Activated CD4-positive, alpha-beta memory T cell treated with anti-CD3 and anti-CD28 coated beads, Interleukin-2, amount 10 ng/mL, durations not matched to agents 7 days and 5 days (primary cell): ENCODE measurements around the gene CNTNAP2. TPM values are rescaled to one million over a fixed set of nuclear protein-coding genes. Genes with fewer than 3 reads are reported as not detected.

Source experiments
- CTCF ChIA-PET: fragments of 350-600 bp; sonication (Branson Sonifier 250); formaldehyde crosslinking; loops from one replicate; lab custom pipeline; 2021; ENCODE audit warnings: antibody characterized with exemption, inconsistent platforms; lab: Charles Lee
- POLR2A ChIA-PET: fragments of 350-600 bp; sonication (Branson Sonifier 250); formaldehyde crosslinking; loops from one replicate; lab custom pipeline; 2021; ENCODE audit warnings: antibody characterized with exemption; lab: Charles Lee
- DNase-seq: peaks from one replicate; pipeline ENCODE4 v3.0.0-alpha.2; 2020
- H3K27ac Mint-ChIP-seq: one replicate; pipeline ENCODE4 v1.8.0; 2021; ENCODE audit warnings: mild to moderate bottlenecking, mixed read lengths
- H3K27me3 Mint-ChIP-seq: one replicate; pipeline ENCODE4 v1.8.0; 2021; ENCODE audit warnings: mixed read lengths
- H3K36me3 Mint-ChIP-seq: one replicate; pipeline ENCODE4 v1.8.0; 2021; ENCODE audit warnings: low read depth, mixed read lengths
- H3K4me1 Mint-ChIP-seq: one replicate; pipeline ENCODE4 v1.8.0; 2021; ENCODE audit warnings: mixed read lengths
- H3K4me3 Mint-ChIP-seq: one replicate; pipeline ENCODE4 v1.8.0; 2021; ENCODE audit warnings: mild to moderate bottlenecking, mixed read lengths
- H3K9me3 Mint-ChIP-seq: one replicate; pipeline ENCODE4 v1.8.0; 2021; ENCODE audit warnings: mixed read lengths
- total RNA-seq, 2 experiments: library from RNA; stranded (reverse); gene quantifications; one replicate each; pipeline ENCODE4 v1.2.3, GENCODE V29; 2021

CNTNAP2 gene
- total RNA-seq, 2 experiments from 2014 or later: not detected

DNA sequence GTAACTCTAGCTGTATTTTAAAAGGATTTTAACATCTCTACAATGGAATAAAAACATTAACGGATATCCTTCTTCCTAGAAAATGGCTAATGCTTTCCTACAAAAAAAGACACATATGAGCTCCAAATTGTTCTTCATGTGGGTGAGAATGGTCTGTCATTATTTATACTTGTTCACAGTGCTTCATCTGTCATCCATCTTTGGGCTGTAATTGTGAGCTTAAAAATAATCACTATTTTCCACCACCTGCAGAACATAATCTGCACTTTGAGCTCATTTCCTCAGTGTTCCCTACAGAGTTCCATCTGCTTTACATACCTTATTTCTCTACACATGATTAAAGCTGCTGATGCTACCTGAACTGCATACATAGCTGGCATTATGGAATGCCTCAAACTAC, 1494.8 kb downstream of the CNTNAP2 start:
- peaks cover 6% of the 10 kb centered on the region for H3K9me3 Mint-ChIP-seq
- ChIA-PET CTCF (no interaction called here), POLR2A (no interaction called here)
- DNase-seq: no peak
- no peaks in the 10 kb centered on the region for H3K36me3 Mint-ChIP-seq
- no peaks in the 10 kb centered on the region for H3K4me1 Mint-ChIP-seq
- no peak overlapping the region for H3K27ac Mint-ChIP-seq
- H3K27me3 Mint-ChIP-seq: no peaks in the 10 kb centered on the region
- H3K4me3 Mint-ChIP-seq: no peak overlapping the region

DNA sequence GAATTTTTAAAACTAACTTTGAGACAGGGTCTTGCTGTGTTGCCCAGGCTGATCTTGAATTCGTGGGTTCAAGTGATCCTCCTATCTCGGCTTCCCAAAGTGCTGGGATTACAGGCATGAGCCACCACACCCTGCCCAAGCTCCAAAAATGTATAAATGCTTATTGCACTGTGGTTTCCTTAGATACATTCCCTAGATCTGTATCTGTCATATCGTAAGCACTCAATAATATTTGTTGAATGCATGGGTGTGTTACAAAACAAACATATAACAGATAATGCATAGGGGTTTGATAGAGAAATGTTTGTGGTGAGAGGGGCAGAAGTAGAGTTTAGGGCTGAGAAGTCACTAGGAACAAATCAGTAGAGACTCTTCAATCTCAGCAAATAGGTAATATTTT, 1518.7 kb downstream of the CNTNAP2 start:
- no peak for DNase-seq
- ChIA-PET POLR2A (no interaction called here), CTCF (no interaction called here)
- Mint-ChIP-seq H3K9me3 (peaks cover 12% of the 10 kb centered on the region), H3K27ac (no peak overlapping the region), H3K4me1 (no peaks in the 10 kb centered on the region), H3K36me3 (no peaks in the 10 kb centered on the region), H3K4me3 (no peak overlapping the region), H3K27me3 (no peaks in the 10 kb centered on the region)

- H3K27ac Mint-ChIP-seq: no peak overlapping the region
- POLR2A ChIA-PET: no interaction called here
- CTCF ChIA-PET: no interaction called here
Measured at GRCh38 chr7:147636553-147636952, 1520.0 kb downstream of the CNTNAP2 start.

DNA sequence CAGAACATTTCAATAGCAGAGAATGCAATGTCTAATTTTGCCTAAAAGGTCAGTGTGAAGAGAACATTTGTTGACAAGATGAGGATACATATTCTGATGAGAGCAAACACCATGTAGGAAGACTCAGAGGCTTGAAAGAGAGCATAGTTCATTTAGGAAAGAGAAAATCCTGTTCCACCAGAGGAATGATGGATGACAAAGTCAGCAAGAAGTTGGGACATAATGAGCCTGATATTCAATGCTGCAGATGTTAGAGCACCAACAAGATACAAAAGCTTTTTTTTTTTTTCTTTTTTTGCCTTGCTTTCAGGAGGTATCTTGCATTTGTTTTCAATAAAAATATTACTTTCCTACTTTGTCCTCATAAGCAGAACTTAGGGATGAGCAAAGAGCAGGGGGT, 1522.0 kb downstream of the CNTNAP2 start:
- ChIA-PET CTCF (no interaction called here), POLR2A (no interaction called here)
- peaks cover 12% of the 10 kb centered on the region for H3K9me3 Mint-ChIP-seq
- no peak overlapping the region for H3K27ac Mint-ChIP-seq
- no peak for DNase-seq
- H3K4me3 Mint-ChIP-seq: no peak overlapping the region
- no peaks in the 10 kb centered on the region for H3K27me3 Mint-ChIP-seq
- no peaks in the 10 kb centered on the region for H3K4me1 Mint-ChIP-seq
- no peaks in the 10 kb centered on the region for H3K36me3 Mint-ChIP-seq

More at GRCh38 chr7:147636553-147636952, 1520.0 kb downstream of the CNTNAP2 start:
- Mint-ChIP-seq H3K36me3 (no peaks in the 10 kb centered on the region), H3K4me1 (no peaks in the 10 kb centered on the region), H3K4me3 (no peak overlapping the region), H3K9me3 (peaks cover 15% of the 10 kb centered on the region), H3K27me3 (no peaks in the 10 kb centered on the region)
- no peak for DNase-seq

- Mint-ChIP-seq H3K27me3 (no peaks in the 10 kb centered on the region), H3K36me3 (no peaks in the 10 kb centered on the region), H3K9me3 (peaks cover 11% of the 10 kb centered on the region), H3K4me3 (no peak overlapping the region), H3K27ac (no peak overlapping the region), H3K4me1 (no peaks in the 10 kb centered on the region)
- no peak for DNase-seq
- ChIA-PET POLR2A (no interaction called here), CTCF (no interaction called here)
Measured at GRCh38 chr7:147639037-147639436, 1522.4 kb downstream of the CNTNAP2 start.

GRCh38 chr7:147639751-147640150, 1523.2 kb downstream of the CNTNAP2 start:
- Mint-ChIP-seq H3K4me1 (no peaks in the 10 kb centered on the region), H3K27ac (no peak overlapping the region), H3K27me3 (no peaks in the 10 kb centered on the region), H3K9me3 (peaks cover 9% of the 10 kb centered on the region), H3K36me3 (no peaks in the 10 kb centered on the region), H3K4me3 (no peak overlapping the region)
- DNase-seq: no peak
- CTCF ChIA-PET: no interaction called here
- POLR2A ChIA-PET: no interaction called here

DNA sequence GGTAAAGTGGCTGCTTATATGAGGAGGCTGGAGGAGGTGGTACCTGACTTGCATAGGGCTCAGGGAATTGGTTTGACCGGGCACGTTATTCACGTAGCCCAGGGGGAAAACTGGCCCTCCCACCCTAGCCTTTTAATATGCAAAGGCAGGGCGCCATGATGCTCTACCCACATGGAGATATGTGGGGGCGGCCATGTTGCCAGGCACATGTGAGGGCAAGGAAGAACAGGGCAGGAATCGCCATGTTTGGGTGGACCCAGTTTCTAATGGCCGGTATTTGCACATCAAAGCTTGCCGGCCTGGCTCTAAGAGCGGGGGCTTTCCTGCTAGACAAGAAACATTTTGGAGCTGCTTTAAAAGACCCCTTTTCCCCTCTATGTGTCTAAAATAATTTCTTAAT, 1524.2 kb downstream of the CNTNAP2 start:
- H3K27ac Mint-ChIP-seq: no peak overlapping the region
- H3K4me1 Mint-ChIP-seq: no peaks in the 10 kb centered on the region
- H3K9me3 Mint-ChIP-seq: peaks cover 12% of the 10 kb centered on the region
- no peak for DNase-seq
- CTCF ChIA-PET: no interaction called here
- POLR2A ChIA-PET: no interaction called here
- no peaks in the 10 kb centered on the region for H3K36me3 Mint-ChIP-seq
- H3K4me3 Mint-ChIP-seq: no peak overlapping the region
- H3K27me3 Mint-ChIP-seq: no peaks in the 10 kb centered on the region

GRCh38 chr7:147646568-147646967, 1530.0 kb downstream of the CNTNAP2 start:
- Mint-ChIP-seq H3K27me3 (no peaks in the 10 kb centered on the region), H3K4me3 (no peak overlapping the region), H3K36me3 (no peaks in the 10 kb centered on the region), H3K4me1 (no peaks in the 10 kb centered on the region), H3K27ac (no peak overlapping the region), H3K9me3 (peaks cover 9% of the 10 kb centered on the region)
- no peak for DNase-seq
- ChIA-PET POLR2A (no interaction called here), CTCF (no interaction called here)

- Mint-ChIP-seq H3K9me3 (peaks cover 5% of the 10 kb centered on the region), H3K27me3 (no peaks in the 10 kb centered on the region), H3K36me3 (no peaks in the 10 kb centered on the region), H3K4me1 (no peaks in the 10 kb centered on the region), H3K4me3 (no peak overlapping the region), H3K27ac (no peak overlapping the region)
- ChIA-PET POLR2A (no interaction called here), CTCF (no interaction called here)
- no peak for DNase-seq
Measured at GRCh38 chr7:147650991-147651390, 1534.4 kb downstream of the CNTNAP2 start.

GRCh38 chr7:147651601-147652000, 1535.0 kb downstream of the CNTNAP2 start:
- DNase-seq: no peak
- H3K27me3 Mint-ChIP-seq: no peaks in the 10 kb centered on the region
- H3K36me3 Mint-ChIP-seq: no peaks in the 10 kb centered on the region
- no peak overlapping the region for H3K27ac Mint-ChIP-seq
- H3K4me1 Mint-ChIP-seq: no peaks in the 10 kb centered on the region
- ChIA-PET CTCF (no interaction called here), POLR2A (no interaction called here)
- H3K4me3 Mint-ChIP-seq: no peak overlapping the region
- peaks cover 7% of the 10 kb centered on the region for H3K9me3 Mint-ChIP-seq

- H3K4me1 Mint-ChIP-seq: no peaks in the 10 kb centered on the region
- CTCF ChIA-PET: no interaction called here
- no peak overlapping the region for H3K4me3 Mint-ChIP-seq
- no peaks in the 10 kb centered on the region for H3K36me3 Mint-ChIP-seq
- no peaks in the 10 kb centered on the region for H3K27me3 Mint-ChIP-seq
- POLR2A ChIA-PET: no interaction called here
- no peak for DNase-seq
- H3K9me3 Mint-ChIP-seq: peaks cover 7% of the 10 kb centered on the region
- no peak overlapping the region for H3K27ac Mint-ChIP-seq
Measured at GRCh38 chr7:147653456-147653855, 1536.9 kb downstream of the CNTNAP2 start.

- no peaks in the 10 kb centered on the region for H3K27me3 Mint-ChIP-seq
- H3K4me1 Mint-ChIP-seq: no peaks in the 10 kb centered on the region
- no peak overlapping the region for H3K27ac Mint-ChIP-seq
- no peak overlapping the region for H3K4me3 Mint-ChIP-seq
- DNase-seq: no peak
- no peaks in the 10 kb centered on the region for H3K36me3 Mint-ChIP-seq
- peaks cover 12% of the 10 kb centered on the region for H3K9me3 Mint-ChIP-seq
- POLR2A ChIA-PET: no interaction called here
- CTCF ChIA-PET: no interaction called here
Measured at GRCh38 chr7:147658392-147658967, 1541.9 kb downstream of the CNTNAP2 start.

DNA sequence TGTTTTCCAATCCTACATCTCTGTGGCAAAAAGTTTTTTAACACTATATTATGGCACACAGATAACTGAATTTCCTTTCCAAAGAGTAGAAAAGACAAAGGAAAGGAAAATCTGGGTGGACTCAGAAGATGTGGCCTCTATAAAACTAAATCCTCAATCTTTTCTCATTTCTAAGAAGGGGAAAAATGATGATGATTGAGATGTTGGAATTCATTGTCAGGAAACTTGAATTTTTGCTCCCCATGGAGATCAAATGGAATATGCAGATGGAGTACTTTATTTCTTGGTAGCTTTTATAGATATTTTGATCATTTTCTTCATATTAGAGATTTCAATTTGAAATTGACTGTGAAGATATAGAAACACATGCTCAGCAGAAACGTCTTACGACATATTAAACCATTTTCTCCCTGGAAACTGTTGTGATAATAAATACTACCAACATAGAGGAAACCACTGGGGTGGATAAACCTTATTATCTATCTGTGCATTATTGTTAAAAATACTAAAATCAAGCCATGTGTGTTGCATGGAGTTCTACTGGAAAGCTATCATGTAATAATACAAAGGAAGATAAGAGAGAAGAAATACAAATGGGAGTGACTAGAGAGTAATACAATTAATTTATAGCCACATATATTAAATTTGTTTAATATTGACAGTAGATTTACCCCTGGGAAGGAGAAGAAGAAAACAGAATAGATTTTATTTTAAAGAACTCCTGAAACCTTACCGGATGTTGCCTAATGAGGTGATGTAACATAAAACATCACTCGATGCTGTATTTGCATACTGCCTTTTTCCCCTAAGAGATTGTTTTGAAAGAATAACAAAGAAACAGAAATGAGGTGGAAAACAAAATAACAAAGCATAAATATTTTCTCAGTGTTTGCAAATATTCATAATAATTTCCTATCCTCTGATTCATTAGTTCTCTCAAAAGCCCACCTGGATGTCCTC, 1542.7 kb downstream of the CNTNAP2 start:
- POLR2A ChIA-PET: no interaction called here

DNA sequence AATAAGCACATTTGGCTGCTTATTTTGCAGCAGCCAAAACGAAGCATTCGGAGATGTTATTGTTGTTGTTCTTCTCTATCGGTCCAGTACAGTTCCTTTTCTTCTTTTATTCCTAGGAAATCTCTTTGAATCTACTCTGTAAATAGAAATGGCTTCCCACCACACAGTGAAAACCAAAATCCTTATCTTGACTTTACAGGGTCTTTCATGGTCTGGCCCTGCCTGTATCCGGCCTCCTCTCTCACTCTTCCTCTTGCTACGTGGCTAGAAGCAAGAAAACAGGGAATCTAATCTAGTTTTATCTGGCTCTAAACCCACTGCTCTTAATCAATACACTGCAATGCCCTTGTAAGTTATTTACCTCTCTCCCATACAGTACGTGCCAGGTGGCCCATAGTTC, 1547.9 kb downstream of the CNTNAP2 start:
- Mint-ChIP-seq H3K27ac (no peak overlapping the region), H3K4me3 (no peak overlapping the region), H3K9me3 (peaks cover 14% of the 10 kb centered on the region), H3K27me3 (no peaks in the 10 kb centered on the region), H3K36me3 (no peaks in the 10 kb centered on the region), H3K4me1 (no peaks in the 10 kb centered on the region)
- POLR2A ChIA-PET: no interaction called here
- CTCF ChIA-PET: no interaction called here
- no peak for DNase-seq

More for the DNA sequence above, 1542.7 kb downstream of the CNTNAP2 start:
- Mint-ChIP-seq H3K36me3 (no peaks in the 10 kb centered on the region), H3K27me3 (no peaks in the 10 kb centered on the region), H3K27ac (no peak overlapping the region), H3K4me3 (no peak overlapping the region), H3K4me1 (no peaks in the 10 kb centered on the region), H3K9me3 (peaks cover 12% of the 10 kb centered on the region)
- DNase-seq: no peak
- CTCF ChIA-PET: no interaction called here
